ENCODE data around the gene ERCC6.

GRCh38 chr10:49526619-49527018, 12.3 kb downstream of the ERCC6 start:
- TF ChIP-seq CTCF (IDR thresholded peaks at IDR 0.05; ENCODE audit: insufficient read depth, low read length, poor library complexity, severe bottlenecking) (no peak), EZH2phosphoT487 (conservative IDR thresholded peaks at IDR 0.05; ENCODE audit: low read length) (no peak)
